Kidney epithelial cell (primary cell): ENCODE data around the gene B3GNT2. TPM values are rescaled to one million over a fixed set of nuclear protein-coding genes. Genes with fewer than 3 reads are reported as not detected.

Source experiments
- DNase-seq: peaks from one replicate; pipeline ENCODE4 v3.0.0-alpha.2; 2010; ENCODE audit warnings: low read depth
- H3K27me3 ChIP-seq: 2 replicates; pipeline ENCODE4 v1.6.0; 2011; ENCODE audit warnings: low read length; ENCODE audit not compliant: control insufficient read depth, insufficient read depth
- H3K36me3 ChIP-seq: 2 replicates; pipeline ENCODE4 v1.5.1; 2011; ENCODE audit warnings: low read length; ENCODE audit not compliant: control insufficient read depth, insufficient read depth
- H3K4me3 ChIP-seq: 2 replicates; pipeline ENCODE4 v1.5.1; 2011; ENCODE audit warnings: low read depth, mild to moderate bottlenecking, control low read depth, low read length
- total RNA-seq: library from RNA; depleted of rRNA; stranded (reverse); fragments of >200 nt; gene quantifications from 2 replicates; pipeline ENCODE4 v1.2.3, GENCODE V29; 2015
- TF ChIP-seq, protein P1 (sequence below): IDR thresholded peaks from 2 replicates; pipeline ENCODE4 v1.5.1; 2011; ENCODE audit warnings: mild to moderate bottlenecking, moderate library complexity, low read length, control low read depth, inconsistent platforms; ENCODE audit not compliant: insufficient read depth, poor library complexity, severe bottlenecking

B3GNT2 gene
- total RNA-seq, 1 donor from 2014 or later: 16.1 TPM

DNA sequence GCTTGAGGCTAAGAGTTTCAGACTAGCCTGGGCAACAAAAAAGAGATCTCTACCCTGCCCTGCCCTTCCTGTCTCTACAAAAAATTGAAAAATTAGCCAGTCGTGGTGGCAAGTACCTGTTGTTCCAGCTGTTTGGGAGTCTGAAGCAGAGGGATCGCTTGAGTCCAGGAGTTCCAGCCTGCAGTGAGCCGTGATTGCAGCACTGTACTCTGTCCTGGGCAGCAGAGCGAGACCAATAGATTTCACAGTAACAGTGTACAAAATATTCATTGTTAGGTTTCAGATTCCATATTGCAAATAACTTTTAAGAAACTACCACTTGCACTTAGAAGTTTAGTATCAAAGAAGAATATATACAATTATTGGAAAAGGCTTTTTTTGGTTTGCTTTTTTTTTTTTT lies 54.3 kb downstream of the B3GNT2 start:
- H3K4me3 ChIP-seq: no peak overlapping the region
- no peaks in the 10 kb centered on the region for H3K36me3 ChIP-seq
- DNase-seq: no peak
- TF ChIP-seq, protein P1, sequence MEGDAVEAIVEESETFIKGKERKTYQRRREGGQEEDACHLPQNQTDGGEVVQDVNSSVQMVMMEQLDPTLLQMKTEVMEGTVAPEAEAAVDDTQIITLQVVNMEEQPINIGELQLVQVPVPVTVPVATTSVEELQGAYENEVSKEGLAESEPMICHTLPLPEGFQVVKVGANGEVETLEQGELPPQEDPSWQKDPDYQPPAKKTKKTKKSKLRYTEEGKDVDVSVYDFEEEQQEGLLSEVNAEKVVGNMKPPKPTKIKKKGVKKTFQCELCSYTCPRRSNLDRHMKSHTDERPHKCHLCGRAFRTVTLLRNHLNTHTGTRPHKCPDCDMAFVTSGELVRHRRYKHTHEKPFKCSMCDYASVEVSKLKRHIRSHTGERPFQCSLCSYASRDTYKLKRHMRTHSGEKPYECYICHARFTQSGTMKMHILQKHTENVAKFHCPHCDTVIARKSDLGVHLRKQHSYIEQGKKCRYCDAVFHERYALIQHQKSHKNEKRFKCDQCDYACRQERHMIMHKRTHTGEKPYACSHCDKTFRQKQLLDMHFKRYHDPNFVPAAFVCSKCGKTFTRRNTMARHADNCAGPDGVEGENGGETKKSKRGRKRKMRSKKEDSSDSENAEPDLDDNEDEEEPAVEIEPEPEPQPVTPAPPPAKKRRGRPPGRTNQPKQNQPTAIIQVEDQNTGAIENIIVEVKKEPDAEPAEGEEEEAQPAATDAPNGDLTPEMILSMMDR: no peak
- no peaks in the 10 kb centered on the region for H3K27me3 ChIP-seq

DNA sequence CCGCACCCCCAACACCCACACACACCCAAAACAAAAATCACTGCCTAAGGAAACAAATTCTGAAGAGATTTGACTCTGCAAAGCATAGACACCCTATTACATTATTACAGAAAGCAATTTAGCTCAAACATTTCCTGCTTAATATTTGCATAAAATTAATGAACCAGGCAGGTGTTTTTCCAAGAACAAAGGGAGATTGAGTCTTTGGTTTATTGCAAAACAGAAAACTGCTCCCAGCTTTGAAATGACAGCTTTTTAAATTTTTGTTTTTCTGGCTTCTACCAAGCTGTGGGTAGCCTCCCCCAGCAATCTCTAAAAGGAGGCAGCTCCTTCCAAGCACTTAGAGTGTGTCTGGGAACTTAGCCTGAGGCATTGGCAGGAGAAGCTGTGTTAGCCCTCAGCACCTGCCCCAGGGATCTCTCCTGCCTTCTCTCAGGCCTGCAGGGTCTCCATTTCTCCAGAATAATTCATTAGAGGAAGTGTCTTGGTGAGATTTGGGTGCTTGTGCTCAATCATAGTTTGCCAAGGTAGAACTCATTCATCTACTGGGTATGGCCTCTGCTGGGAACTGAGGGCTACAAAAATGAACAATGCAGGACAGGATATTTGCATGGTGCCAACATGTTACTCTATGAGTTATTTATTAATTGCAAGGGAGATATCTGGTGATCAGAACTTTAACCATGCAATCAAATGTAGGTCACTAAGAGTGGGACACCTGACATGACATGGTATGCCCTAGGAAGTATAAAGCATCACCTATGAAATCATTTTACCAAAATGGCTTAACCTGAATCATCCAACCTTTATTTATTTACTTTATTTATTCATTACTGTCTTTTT lies 58.7 kb downstream of the B3GNT2 start:
- H3K27me3 ChIP-seq: no peaks in the 10 kb centered on the region
- TF ChIP-seq, protein P1: no peak
- no peak overlapping the region for H3K4me3 ChIP-seq
- DNase-seq: no peak
- no peaks in the 10 kb centered on the region for H3K36me3 ChIP-seq

DNA sequence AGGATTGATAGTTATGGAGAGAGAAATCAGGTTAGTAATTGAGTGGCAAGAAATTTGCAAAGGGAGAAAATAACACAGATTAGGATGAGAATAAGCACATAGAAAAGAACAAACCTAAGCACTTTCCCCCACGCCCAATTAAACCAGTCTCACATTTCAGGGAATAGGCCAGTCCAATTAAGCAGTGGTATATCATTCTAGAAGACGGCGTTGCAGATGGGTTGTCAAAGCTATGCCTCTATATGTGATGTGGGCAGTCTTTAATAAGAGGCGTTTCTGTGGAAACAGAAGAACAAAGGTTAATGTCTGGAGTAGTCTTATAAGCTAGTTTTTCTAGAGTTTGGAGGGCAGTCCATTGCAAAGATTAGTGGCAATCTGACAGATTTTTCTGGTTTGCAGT lies 61.6 kb downstream of the B3GNT2 start:
- Histone ChIP-seq H3K36me3 (no peaks in the 10 kb centered on the region), H3K27me3 (no peaks in the 10 kb centered on the region), H3K4me3 (no peak overlapping the region)
- TF ChIP-seq, protein P1: no peak
- DNase-seq: no peak

DNA sequence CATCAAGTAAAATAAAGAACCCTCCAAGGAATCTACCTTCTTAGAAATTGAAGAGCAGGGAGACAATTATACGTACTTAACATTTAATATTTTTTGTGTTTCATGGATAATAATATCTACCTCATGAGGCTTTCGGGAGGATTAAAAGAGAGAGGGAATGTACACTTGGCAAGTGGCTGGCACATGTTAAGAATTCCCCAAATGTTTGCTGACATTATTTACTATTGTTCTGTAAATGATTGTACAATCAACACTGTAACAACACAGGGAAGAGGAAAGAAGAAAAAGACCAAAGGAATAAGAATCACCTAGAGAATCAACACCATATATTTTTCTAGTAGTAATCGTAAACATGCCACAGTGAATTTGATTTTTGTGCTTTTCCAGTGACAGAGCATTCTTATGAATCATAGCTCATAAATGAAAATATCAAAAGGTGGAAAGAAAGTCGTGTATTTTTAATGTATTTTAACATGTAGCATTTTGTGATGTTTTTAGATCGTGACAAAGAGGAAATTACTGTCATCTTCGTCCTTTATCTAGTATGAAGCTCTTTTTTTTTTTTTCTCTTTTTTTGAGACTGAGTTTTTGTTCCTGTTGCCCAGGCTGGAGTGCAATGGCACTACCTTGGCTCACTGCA lies 67.3 kb downstream of the B3GNT2 start:
- Histone ChIP-seq H3K4me3 (no peak overlapping the region), H3K36me3 (no peaks in the 10 kb centered on the region), H3K27me3 (no peaks in the 10 kb centered on the region)
- TF ChIP-seq, protein P1: no peak
- DNase-seq: no peak

DNA sequence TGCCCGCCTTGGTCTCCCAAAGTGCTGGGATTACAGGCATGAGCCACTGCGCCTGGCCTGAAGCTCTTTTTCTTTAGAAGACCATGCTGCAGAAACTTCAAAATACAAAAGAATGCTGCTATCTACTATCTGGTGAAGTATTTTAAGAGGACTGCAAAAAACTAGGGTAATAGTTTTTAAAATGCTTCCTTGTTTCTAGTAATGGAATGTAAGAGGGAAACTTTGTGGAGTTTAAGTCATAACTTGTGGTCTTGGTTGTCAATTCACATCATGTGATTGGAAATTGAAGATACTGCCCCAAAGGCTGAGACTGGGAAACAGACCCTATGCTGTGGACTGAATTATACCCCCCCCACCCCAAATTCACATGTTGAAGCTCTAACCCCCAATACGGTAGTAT lies 68.3 kb downstream of the B3GNT2 start:
- TF ChIP-seq, protein P1: no peak
- Histone ChIP-seq H3K36me3 (no peaks in the 10 kb centered on the region), H3K27me3 (no peaks in the 10 kb centered on the region), H3K4me3 (no peak overlapping the region)
- DNase-seq: no peak
